ENCODE results near the gene LYPD6B. TPM values are rescaled to one million over a fixed set of nuclear protein-coding genes. Genes with fewer than 3 reads are reported as not detected.

The LYPD6B gene
- total RNA-seq (2014; rRNA removed), result 12.1 and 14.6 TPM in 2 replicates
- polyA plus RNA-seq (2012), result 41.3 TPM

DNA sequence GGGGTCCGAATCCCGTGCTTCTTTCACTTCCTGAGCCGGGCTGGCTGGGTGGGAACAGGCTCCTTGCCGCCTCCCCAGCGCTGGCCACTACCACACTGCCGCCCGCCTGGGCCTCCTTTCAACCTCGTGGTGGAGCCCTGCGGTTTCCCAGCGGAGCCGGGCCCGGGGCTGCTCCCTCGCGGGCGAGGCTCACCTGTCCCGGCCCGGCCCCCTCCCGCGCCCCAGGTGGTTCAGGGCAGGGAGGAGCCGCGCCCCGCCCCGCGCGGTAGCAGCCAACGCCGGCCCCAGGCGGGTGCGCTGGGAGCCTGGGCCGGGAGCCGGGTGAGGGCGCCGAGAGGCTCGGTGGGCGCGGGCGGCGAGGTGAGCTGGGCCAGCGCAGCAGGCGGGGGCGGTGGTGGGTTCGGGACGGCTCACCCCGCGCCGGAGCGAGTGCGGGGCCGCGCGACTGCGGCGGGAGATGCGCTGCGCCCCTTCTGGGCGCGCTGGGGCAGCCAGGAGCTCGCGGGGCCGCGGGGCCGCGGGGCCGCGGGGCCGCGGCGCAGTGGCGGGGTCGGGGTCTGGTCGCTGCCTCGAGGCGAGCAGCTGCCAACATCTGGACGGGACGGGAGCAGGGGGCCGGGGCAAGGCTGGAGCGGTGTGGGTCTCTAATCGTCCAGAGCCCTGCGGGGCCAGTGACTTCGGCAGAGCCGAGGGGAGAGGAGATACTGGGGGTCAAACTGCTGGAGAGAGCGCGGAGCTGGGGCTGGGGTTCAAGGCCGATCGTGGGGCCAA is at the start of gene LYPD6B:
TSS of gene LYPD6B (plus strand) at position 258 of the 771 bp plus-strand sequence. CDS start 92,250 bp downstream, outside the sequence.
- no peak for DNase-seq (ENCODE audit: low read depth)

- peak; percentile 72 for DNase-seq (ENCODE audit: low read depth)
Observed at GRCh38 chr2:148989882-148990493, 48.5 kb upstream of the LYPD6B start.

DNA sequence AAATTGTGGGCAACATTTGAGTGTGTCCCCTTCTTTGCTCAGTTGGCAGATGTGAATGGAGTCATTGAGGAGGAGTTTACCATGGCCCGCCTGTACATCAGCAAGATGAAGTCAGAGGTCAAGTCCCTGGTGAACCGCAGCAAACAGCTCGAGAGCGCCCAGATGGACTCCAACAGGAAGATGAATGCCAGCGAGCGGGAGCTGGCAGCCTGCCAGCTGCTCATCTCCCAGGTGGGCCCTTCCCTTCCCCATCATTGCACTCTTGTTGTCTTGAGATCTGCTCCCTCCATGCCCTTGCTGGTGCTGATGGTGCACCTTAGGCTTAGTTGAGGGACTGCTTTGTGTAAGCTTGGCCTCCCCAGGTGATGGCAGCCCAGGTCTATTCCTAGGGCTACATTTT is 47.5 kb upstream of the LYPD6B start:
- DNase-seq (ENCODE audit: low read depth), result no peak

DNA sequence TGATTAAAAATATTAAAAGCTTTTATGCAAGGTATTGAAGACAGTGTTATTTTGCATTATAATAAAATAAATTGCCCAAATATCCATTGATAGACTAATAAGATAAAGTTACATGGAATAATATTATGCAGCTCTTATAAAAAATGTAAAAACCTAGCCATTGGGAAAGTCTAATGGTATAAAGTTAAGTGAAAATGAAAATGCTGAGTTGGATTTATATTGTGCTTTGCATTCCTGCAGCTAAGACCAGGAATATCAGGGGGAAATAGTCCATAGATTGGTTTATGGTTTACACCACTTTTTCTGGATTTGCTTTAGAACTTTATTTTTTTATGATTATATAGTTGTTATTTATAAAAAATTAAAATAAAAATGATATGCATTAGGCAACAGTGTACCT is 46.1 kb upstream of the LYPD6B start:
- no peak for DNase-seq (ENCODE audit: low read depth)

DNA sequence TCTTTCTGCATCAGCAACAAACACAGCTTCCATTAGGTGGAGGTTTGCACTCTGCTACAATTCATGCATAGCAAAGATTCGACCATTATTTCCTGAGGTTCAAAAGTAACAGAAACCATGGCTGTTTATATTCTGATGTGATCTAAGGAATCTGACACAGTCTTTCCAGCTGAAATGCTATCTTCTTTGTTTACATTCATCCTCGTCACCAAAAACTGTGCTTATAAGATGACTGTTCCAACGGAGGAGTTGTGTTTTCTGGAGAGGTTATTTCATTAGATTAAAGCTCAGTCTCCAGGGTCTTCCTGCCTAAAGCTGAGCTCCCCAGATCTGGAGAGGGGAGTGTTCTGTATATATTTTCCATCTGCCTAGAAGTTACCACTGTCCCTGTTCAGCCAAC is 45.1 kb upstream of the LYPD6B start:
- no peak for DNase-seq (ENCODE audit: low read depth)

- DNase-seq (ENCODE audit: low read depth), result no peak
Observed at GRCh38 chr2:148994341-148994740, 44.2 kb upstream of the LYPD6B start.

- DNase-seq (ENCODE audit: low read depth), result no peak
Observed at GRCh38 chr2:148996805-148997204, 41.7 kb upstream of the LYPD6B start.

- no peak for DNase-seq (ENCODE audit: low read depth)
Observed at GRCh38 chr2:148998165-148998830, 40.2 kb upstream of the LYPD6B start.

DNA sequence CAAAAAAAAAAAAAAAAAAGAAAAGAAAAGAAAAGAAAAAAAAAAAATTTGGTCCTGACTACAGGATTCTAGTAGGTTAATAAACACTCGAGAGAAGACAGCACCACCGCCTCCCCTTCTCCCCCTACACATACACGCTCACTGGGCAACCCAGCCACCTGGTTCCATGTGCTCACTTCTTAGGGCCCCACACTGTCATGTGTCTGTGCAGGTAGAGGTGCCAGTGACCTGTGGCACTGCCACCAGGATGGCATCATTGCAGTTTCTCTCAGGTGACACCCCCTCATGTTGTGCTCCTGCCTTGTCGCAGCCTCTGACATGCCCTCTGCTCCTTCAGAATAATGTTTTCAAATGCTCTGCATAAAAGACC is 39.7 kb upstream of the LYPD6B start:
- no peak for DNase-seq (ENCODE audit: low read depth)

- DNase-seq (ENCODE audit: low read depth), result no peak
Observed at GRCh38 chr2:148999451-148999921, 39.0 kb upstream of the LYPD6B start.

GRCh38 chr2:149000158-149000938 is 38.2 kb upstream of the LYPD6B start:
- no peak for DNase-seq (ENCODE audit: low read depth)

DNA sequence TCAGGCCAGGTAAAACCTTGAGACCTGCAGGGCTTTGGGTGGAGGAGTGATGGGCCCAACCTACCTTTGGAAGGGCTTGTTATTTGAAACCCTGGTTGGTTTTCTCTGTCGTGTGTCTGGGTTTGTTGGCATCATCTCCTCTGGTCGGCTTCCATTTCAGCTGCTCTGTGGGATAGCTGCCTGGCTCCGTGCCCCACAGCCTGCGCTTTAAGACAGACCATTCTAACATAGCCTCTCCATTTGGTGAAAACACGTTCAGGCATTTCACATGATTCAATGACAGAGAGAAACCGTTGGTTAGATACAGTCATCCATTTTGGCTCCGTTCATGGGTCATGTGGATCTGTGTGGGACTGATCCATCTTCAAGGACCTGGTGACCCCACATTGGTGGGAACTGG is 37.0 kb upstream of the LYPD6B start:
- DNase-seq (ENCODE audit: low read depth), result no peak

- DNase-seq (ENCODE audit: low read depth), result no peak
Observed at GRCh38 chr2:149002378-149002890, 36.1 kb upstream of the LYPD6B start.

GRCh38 chr2:149002891-149003740 is 35.4 kb upstream of the LYPD6B start:
- DNase-seq (ENCODE audit: low read depth), result no peak

GRCh38 chr2:149004836-149005235 is 33.7 kb upstream of the LYPD6B start:
- peak; percentile 49 for DNase-seq (ENCODE audit: low read depth)

DNA sequence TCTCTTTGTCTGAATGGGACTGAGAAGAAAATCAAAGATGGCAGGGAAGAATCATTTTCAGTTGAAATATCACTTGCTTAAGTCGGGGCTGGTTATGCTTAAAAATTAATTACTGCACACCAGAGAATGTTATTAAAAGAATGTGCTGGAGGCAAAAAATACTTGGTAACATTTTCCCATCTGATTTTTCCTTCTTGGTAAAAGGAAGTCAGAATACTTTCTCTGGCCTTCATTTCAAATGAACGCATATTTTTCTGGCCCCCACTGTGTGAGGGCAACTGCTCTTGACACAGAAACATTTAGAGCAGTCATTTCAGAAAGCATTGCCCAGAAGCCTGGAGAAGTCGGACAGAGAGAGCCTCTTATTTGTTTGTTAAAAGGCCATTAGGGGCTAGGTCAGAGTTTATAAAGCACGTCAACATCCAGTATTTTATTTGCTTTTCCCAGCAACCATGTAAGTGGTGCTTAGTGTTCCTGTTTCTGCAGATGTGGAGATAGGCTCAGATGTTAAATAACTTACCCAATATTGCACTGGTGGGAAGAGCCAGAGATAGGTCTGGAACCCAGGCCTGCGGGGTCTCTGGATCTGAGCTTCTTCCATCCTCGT is 32.9 kb upstream of the LYPD6B start:
- DNase-seq (ENCODE audit: low read depth), result no peak

DNA sequence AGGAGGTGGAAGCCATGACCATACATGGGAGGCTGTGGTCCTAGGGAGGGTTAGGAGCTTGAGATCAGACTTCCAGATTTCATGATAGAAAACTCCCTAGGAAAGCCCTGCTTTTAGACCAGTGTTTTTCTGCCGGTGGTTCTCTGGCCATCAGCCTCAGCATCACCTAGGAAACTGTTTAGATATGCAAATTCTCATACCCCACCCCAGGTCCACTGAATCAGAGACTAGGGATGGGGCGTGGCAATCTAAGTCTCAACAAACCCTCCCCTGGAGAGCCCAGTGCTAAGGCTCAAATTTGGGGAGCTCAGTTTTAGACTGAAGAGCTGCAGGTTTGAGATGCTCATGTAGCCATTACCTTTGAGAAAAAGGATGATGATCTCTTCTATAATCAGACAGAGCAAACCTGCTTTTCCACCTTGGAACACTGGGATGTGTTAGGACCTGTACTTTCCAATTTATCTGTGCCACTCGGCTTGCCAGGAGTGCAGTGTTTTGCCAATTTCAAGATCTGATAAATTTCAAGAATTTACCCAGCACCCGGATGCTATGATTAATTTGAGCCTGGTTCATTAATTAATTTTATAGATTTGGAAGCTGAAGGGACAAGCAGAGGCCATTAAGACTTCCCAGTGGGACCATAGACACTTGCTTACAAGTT is 31.5 kb upstream of the LYPD6B start:
- DNase-seq (ENCODE audit: low read depth), result no peak

DNA sequence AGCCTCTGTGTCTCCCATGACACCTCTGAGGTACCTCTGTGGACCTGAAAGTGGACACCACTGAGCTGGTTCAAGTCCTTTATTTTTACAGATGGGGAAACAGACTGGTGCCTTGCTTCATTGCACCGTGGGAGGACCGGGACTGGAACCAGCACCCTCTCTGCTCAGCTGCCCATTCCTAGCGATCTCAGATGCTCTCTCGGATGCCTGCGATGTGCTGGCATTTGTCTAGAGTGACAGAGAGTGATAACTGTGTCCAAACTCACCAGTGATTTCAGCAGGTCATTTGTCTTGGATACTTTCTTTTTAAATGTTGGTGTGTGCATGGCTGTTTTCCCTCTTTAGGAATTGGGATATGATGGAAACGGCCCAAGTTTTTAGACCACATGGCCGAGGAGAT is 30.1 kb upstream of the LYPD6B start:
- no peak for DNase-seq (ENCODE audit: low read depth)

DNA sequence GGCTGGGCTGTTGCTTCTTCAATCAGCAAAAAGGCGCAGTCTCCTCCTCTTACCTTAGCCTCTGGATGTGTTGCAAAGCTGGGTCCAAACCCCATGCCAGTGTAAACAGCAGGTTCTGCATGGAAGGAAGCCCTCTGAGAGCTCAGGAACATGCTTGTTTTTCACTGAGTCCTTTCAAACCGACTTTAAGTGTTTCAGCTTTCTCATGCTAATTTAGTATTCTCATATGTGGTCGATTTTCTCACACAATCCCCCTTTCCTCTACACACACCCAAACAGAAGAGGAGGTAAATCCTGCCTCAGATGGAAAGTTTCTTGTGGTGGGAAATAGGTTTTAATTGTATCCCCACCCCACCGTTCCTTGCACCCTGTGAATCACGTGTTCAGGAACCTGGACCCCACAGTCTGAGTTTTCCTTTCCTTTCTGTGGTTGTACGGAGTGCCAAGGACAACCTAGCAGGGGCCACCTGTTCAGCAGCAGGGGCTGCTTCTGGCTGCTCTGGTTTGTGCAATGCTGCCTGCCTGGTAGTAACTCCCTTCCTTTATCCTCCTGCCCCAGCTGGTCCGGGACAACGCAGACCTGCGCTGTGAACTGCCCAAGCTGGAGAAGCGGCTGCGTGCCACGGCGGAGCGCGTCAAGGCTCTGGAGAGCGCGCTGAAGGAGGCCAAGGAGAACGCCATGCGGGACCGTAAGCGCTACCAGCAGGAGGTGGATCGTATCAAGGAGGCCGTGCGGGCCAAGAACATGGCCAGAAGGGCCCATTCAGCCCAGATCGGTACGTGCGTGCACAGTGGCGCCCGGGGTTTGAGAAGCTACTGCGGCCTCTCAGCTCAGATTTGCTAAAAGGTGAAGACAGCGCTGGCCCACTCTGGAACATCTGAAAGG is 28.7 kb upstream of the LYPD6B start:
- DNase-seq (ENCODE audit: low read depth), result no peak

Measured in LHCN-M2 (cell line).